Ishikawa (cell line): Measurements from ENCODE around the gene LOC101059915.
A peak's percentile ranks its signal among the peaks of the same experiment; 100 is the strongest.
"Not testable (repeated sequence)": the region's sequence is repeated elsewhere in the genome, so short reads cannot be mapped to it uniquely, and the experiment has no call there.

Source experiments
- EP300 ChIP-seq: IDR thresholded peaks from 2 replicates; pipeline ENCODE4 v1.6.1; 2012; ENCODE audit warnings: borderline replicate concordance
- NFIC ChIP-seq: IDR thresholded peaks from 2 replicates; pipeline ENCODE4 v1.6.1; 2012
- RAD21 ChIP-seq: IDR thresholded peaks from 2 replicates; pipeline ENCODE4 v1.6.1; 2012; ENCODE audit warnings: low read depth
- REST ChIP-seq: IDR thresholded peaks from 2 replicates; pipeline ENCODE4 v1.6.1; 2012; ENCODE audit warnings: low read depth, mild to moderate bottlenecking
- TAF1 ChIP-seq: IDR thresholded peaks from 2 replicates; pipeline ENCODE4 v1.6.1; 2012; ENCODE audit warnings: low read depth, mild to moderate bottlenecking
- ZBTB7A ChIP-seq: IDR thresholded peaks from 2 replicates; pipeline ENCODE4 v1.6.1; 2012; ENCODE audit warnings: low read depth
- TF ChIP-seq, protein P1 (sequence below): IDR thresholded peaks from 2 replicates; pipeline ENCODE4 v1.6.1; 2012

- TF ChIP-seq NFIC, EP300, REST, TAF1, ZBTB7A: not testable (repeated sequence)
- peak; percentile 67 for TF ChIP-seq RAD21
- TF ChIP-seq, protein P1, sequence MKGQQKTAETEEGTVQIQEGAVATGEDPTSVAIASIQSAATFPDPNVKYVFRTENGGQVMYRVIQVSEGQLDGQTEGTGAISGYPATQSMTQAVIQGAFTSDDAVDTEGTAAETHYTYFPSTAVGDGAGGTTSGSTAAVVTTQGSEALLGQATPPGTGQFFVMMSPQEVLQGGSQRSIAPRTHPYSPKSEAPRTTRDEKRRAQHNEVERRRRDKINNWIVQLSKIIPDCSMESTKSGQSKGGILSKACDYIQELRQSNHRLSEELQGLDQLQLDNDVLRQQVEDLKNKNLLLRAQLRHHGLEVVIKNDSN: not testable (repeated sequence)
Measured at GRCh38 chrX:71669947-71670346, 2.6 kb downstream of the LOC101059915 start.
